Tibial nerve (tissue), 4 donors: ENCODE measurements around the gene PRKG1. TPM values are rescaled to one million over a fixed set of nuclear protein-coding genes. Genes with fewer than 3 reads are reported as not detected.

Experiments used
- DNase-seq, 2 donors: peaks; one replicate each; pipeline ENCODE4 v3.0.0-alpha.2; 2019; ENCODE audit warnings: low spot score in 2 of 2
- H3K27ac ChIP-seq, 4 donors: fragments of 200-600 bp; sonication (generic) in 3 of 4; one replicate each; pipeline ENCODE4 v1.5.1; 2017 to 2019; ENCODE audit warnings: mild to moderate bottlenecking in 1 of 4
- H3K27me3 ChIP-seq, 2 donors: fragments of 200-600 bp; sonication (generic) in 1 of 2; one replicate each; pipeline versions ENCODE4 v1.5.1 to v1.6.0; 2017 to 2019
- H3K36me3 ChIP-seq, 3 donors: fragments of 200-600 bp; sonication (generic); one replicate each; pipeline ENCODE4 v1.5.1; 2018 to 2019
- H3K4me1 ChIP-seq, 4 donors: fragments of 200-600 bp; sonication (generic) in 3 of 4; one replicate each; pipeline ENCODE4 v1.5.1; 2017 to 2019
- H3K4me3 ChIP-seq, 4 donors: fragments of 200-600 bp; sonication (generic) in 3 of 4; one replicate each; pipeline ENCODE4 v1.5.1; 2017 to 2019; ENCODE audit warnings: mild to moderate bottlenecking in 1 of 4, moderate library complexity in 1 of 4
- H3K9me3 ChIP-seq, 4 donors: fragments of 200-600 bp; sonication (generic) in 3 of 4; one replicate each; pipeline ENCODE4 v1.5.1; 2017 to 2019
- CTCF ChIP-seq, 5 experiments: fragments of 200-600 bp in 3 of 5; fragments of 450-650 bp in 2 of 5; sonication (generic) in 3 of 5; IDR thresholded peaks; one replicate each; pipeline ENCODE4 v1.5.1; 2016 to 2019; ENCODE audit warnings: antibody characterized with exemption in 5 of 5, mild to moderate bottlenecking in 3 of 5, moderate library complexity in 2 of 5
- EP300 ChIP-seq, 2 donors: sonication (generic); formaldehyde crosslinking; IDR thresholded peaks; one replicate each; pipeline ENCODE4 v1.6.1; 2017; ENCODE audit warnings: antibody characterized with exemption in 2 of 2, mild to moderate bottlenecking in 1 of 2
- POLR2A ChIP-seq, 2 donors: fragments of 450-650 bp; IDR thresholded peaks; one replicate each; pipeline ENCODE4 v1.6.1; 2017; ENCODE audit warnings: antibody characterized with exemption in 2 of 2, mild to moderate bottlenecking in 2 of 2, moderate library complexity in 2 of 2
- WGBS, 2 donors: methylation state at CpG; one replicate each; pipeline ENCODE4 v1.1.5; 2018; 5-methylcytosine and 5-hydroxymethylcytosine counted together
- total RNA-seq, 4 donors: library from RNA; depleted of rRNA; stranded (reverse); fragments of >200 nt; gene quantifications; one replicate each; pipeline ENCODE4 v1.1.0, GENCODE V29; 2016

Gene PRKG1
- total RNA-seq, 4 donors from 2014 or later: 8.7 to 35.0 (median 14.8) TPM

GRCh38 chr10:52335665-52336064 is 1261.4 kb downstream of the PRKG1 start:
- H3K36me3 ChIP-seq: no peaks in the 10 kb centered on the region
- no peak for DNase-seq
- H3K4me3 ChIP-seq: no peak overlapping the region
- H3K9me3 ChIP-seq: no peaks in the 10 kb centered on the region
- 83 to 85% methylated on average over 1 of the region's 1 CpG for WGBS, 2 donors
- no peak for TF ChIP-seq EP300 (IDR thresholded peaks at IDR 0.05)
- TF ChIP-seq CTCF (IDR thresholded peaks at IDR 0.05): no peak
- no peak for TF ChIP-seq POLR2A (IDR thresholded peaks at IDR 0.05)
- no peaks in the 10 kb centered on the region for H3K27me3 ChIP-seq
- H3K4me1 ChIP-seq: no peaks in the 10 kb centered on the region
- H3K27ac ChIP-seq: no peak overlapping the region

DNA sequence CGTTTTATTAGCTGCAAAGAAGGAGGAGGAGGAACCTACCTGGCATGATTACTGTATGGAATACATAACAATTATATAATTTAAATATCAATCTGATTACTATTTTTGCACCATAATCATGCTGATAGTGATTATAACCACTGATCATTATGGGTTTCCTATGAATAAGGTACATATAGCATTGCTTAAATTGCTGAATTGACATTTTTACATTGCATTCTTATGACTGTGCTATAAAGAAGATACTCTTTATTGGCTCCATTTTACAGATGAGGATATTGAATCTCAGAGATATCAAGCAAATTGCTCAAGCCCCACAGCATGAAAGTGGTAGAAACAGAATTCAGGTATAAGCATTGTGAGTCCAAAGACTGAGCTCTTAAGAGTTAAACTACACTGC is 1262.9 kb downstream of the PRKG1 start:
- TF ChIP-seq CTCF (IDR thresholded peaks at IDR 0.05): no peak
- no peak for TF ChIP-seq POLR2A (IDR thresholded peaks at IDR 0.05)
- TF ChIP-seq EP300 (IDR thresholded peaks at IDR 0.05): no peak
- Histone ChIP-seq H3K36me3 (no peaks in the 10 kb centered on the region), H3K27ac (no peak overlapping the region), H3K4me3 (no peak overlapping the region), H3K9me3 (no peaks in the 10 kb centered on the region), H3K4me1 (no peaks in the 10 kb centered on the region), H3K27me3 (no peaks in the 10 kb centered on the region)
- WGBS, 2 donors: 75 to 88% methylated on average over 1 of the region's 1 CpG
- DNase-seq: no peak

DNA sequence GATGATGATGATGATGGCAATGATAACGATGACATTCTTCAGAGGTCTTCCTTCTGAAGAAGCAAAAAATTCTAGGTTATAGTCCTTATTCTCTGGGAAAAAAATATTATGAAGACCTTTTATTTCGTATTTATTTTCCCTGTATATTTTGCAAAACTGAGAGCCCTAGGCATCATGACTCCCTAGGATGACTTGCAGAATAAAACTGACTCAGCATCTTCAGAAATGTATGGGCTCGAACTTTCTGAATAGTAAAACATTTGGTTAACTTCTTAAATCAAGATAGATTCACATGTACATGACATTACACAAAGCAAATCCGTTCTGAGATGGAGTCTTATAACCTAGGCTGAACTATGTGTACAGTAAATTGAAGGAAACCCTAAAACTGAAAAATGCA is 1269.2 kb downstream of the PRKG1 start:
- Histone ChIP-seq H3K27me3 (no peaks in the 10 kb centered on the region), H3K9me3 (no peaks in the 10 kb centered on the region), H3K4me1 (no peaks in the 10 kb centered on the region), H3K27ac (no peak overlapping the region), H3K4me3 (no peak overlapping the region), H3K36me3 (no peaks in the 10 kb centered on the region)
- no peak for DNase-seq
- 64 to 67% methylated on average over 4 of the region's 4 CpGs for WGBS, 2 donors
- TF ChIP-seq CTCF (IDR thresholded peaks at IDR 0.05) (no peak), EP300 (IDR thresholded peaks at IDR 0.05) (no peak), POLR2A (IDR thresholded peaks at IDR 0.05) (no peak)

DNA sequence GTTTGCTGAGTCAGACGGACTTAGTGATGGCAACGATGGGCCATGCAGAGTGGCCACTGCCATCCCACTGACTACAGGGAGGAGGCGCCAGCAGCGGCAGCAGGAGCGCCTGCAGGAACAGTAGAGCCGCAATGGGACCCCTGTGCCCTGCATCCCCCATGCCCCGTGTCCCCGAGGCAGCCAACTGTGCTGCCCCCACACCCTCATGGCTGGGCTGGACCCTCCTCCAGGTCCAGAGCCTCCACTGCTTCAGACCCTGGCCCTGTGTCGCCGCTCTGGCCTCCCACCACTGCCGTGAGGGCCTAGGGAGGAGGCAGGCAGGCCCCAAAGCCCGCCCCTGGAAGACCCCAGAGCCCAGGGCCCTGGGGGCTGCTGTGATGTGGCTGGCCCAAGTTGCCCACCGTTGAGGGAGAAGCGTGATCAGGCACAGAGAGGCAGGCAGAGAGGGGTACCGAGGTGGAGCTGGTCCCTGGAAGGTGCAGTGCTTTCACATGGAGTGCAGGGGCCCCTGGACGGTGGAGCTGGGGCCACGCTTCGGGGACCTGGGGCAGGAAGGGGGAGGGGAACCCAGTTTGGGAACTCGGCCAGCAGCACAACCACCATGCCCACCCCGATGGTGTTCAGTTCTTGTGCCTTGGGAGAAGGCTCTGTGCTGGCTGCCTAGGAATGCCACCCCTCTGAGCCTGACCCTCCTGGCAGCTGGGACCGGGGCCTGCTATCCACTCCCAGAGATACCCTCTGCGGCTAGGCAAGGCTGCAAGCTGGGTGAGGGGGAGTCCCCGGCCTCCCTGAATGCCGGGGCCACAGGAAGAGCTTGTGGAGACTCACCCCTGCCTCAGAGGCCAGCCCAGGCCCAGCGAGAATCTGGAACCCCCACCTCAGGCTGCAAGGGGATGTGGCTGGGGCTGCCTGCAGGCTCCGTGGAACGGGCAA is 1272.4 kb downstream of the PRKG1 start:
- Histone ChIP-seq H3K4me1 (no peaks in the 10 kb centered on the region), H3K27me3 (no peaks in the 10 kb centered on the region), H3K9me3 (no peaks in the 10 kb centered on the region), H3K4me3 (no peak overlapping the region), H3K36me3 (no peaks in the 10 kb centered on the region), H3K27ac (no peak overlapping the region)
- DNase-seq: no peak
- 93 to 95% methylated on average over 17 to 26 of the region's 27 CpGs for WGBS, 2 donors
- TF ChIP-seq CTCF (IDR thresholded peaks at IDR 0.05) (no peak), EP300 (IDR thresholded peaks at IDR 0.05) (no peak), POLR2A (IDR thresholded peaks at IDR 0.05) (no peak)

DNA sequence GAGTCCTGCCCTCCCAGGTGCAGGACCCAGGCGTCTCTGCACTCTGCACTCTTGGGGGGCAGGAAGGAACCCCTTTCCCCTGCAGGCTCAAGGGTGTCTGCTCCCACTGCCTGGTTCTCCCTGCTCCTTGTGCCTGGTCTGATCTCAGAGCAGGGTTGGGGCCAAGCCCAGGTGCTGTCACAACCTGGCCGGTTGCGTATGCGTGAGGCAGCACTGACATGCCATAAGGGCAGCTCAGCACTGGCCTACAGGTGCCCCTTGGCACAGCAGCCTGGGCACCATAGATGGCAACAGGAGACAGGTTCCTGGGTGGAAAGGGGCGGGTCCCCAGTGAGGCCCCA is 1273.0 kb downstream of the PRKG1 start:
- DNase-seq: no peak
- TF ChIP-seq POLR2A (IDR thresholded peaks at IDR 0.05) (no peak), CTCF (IDR thresholded peaks at IDR 0.05) (no peak), EP300 (IDR thresholded peaks at IDR 0.05) (no peak)
- WGBS, 2 donors: 84 to 96% methylated on average over 4 to 5 of the region's 5 CpGs

More for the DNA sequence above, 1273.0 kb downstream of the PRKG1 start:
- Histone ChIP-seq H3K4me1 (no peaks in the 10 kb centered on the region), H3K4me3 (no peak overlapping the region), H3K9me3 (no peaks in the 10 kb centered on the region), H3K36me3 (no peaks in the 10 kb centered on the region), H3K27ac (no peak overlapping the region), H3K27me3 (no peaks in the 10 kb centered on the region)
